Vagina (tissue), 2 donors: ENCODE results near the gene FAM163B.

Source experiments
- POLR2A ChIP-seq, 2 donors: fragments of 450-650 bp; IDR thresholded peaks; one replicate each; pipeline ENCODE4 v1.6.1; 2017; ENCODE audit warnings: antibody characterized with exemption in 2 of 2, mild to moderate bottlenecking in 2 of 2, moderate library complexity in 2 of 2
- TF ChIP-seq, protein P1 (sequence below), 3 experiments: fragments of 450-650 bp in 2 of 3; fragments of 200-600 bp in 1 of 3; sonication (generic) in 1 of 3; IDR thresholded peaks; one replicate each; pipeline ENCODE4 v1.5.1; 2017 to 2019; ENCODE audit warnings: antibody characterized with exemption in 3 of 3, mild to moderate bottlenecking in 2 of 3, moderate library complexity in 2 of 3

DNA sequence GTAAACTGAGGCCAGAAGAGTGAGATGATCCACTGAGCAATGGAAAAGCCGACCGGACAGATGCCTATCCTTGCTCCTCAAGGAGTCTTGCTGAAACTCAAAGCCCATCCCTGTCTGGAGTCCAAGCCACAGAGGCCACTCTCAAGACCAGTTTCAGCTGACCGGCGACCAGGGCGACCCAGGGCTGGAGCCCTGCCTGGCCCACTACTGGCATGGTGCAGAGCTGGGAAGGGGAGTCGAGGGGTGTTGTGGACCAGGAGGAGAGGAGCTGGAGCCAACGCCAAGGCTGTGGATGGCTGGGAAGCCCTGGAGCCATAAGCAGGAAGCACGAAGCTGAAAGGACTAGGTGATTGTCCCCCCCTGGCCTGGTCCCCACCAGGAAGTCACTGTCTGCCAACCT, 22.1 kb downstream of the FAM163B start:
- TF ChIP-seq, protein P1, sequence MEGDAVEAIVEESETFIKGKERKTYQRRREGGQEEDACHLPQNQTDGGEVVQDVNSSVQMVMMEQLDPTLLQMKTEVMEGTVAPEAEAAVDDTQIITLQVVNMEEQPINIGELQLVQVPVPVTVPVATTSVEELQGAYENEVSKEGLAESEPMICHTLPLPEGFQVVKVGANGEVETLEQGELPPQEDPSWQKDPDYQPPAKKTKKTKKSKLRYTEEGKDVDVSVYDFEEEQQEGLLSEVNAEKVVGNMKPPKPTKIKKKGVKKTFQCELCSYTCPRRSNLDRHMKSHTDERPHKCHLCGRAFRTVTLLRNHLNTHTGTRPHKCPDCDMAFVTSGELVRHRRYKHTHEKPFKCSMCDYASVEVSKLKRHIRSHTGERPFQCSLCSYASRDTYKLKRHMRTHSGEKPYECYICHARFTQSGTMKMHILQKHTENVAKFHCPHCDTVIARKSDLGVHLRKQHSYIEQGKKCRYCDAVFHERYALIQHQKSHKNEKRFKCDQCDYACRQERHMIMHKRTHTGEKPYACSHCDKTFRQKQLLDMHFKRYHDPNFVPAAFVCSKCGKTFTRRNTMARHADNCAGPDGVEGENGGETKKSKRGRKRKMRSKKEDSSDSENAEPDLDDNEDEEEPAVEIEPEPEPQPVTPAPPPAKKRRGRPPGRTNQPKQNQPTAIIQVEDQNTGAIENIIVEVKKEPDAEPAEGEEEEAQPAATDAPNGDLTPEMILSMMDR (IDR thresholded peaks at IDR 0.05) = no peak
- no peak for TF ChIP-seq POLR2A (IDR thresholded peaks at IDR 0.05)
